ENCODE measurements around the gene SERPINA6. TPM values are rescaled to one million over a fixed set of nuclear protein-coding genes. Genes with fewer than 3 reads are reported as not detected.

The SERPINA6 gene
- total RNA-seq, 1 donor from 2014 or later, result not detected

- no peaks in the 10 kb centered on the region for H3K9me3 ChIP-seq (replicated peaks)
- H3K27ac ChIP-seq (replicated peaks), result no peak overlapping the region
- TF ChIP-seq CTCF (IDR thresholded peaks at IDR 0.05; ENCODE audit: borderline replicate concordance), result no peak
- H3K4me3 ChIP-seq, result no peak overlapping the region
- no peak for DNase-seq
- peaks cover 55% of the 10 kb centered on the region for H3K27me3 ChIP-seq (ENCODE audit: low read depth)
- intact Hi-C loops (cut with micrococcal nuclease), result no loop called here
- no peaks in the 10 kb centered on the region for H3K36me3 ChIP-seq
- no peaks in the 10 kb centered on the region for H3K4me1 ChIP-seq
Measured at GRCh38 chr14:94290197-94290596, 32.9 kb downstream of the SERPINA6 start.

GRCh38 chr14:94288610-94289465 is 34.3 kb downstream of the SERPINA6 start:
- no peak for TF ChIP-seq CTCF (IDR thresholded peaks at IDR 0.05; ENCODE audit: borderline replicate concordance)
- DNase-seq, result no peak
- intact Hi-C loops (cut with micrococcal nuclease), result no loop called here

DNA sequence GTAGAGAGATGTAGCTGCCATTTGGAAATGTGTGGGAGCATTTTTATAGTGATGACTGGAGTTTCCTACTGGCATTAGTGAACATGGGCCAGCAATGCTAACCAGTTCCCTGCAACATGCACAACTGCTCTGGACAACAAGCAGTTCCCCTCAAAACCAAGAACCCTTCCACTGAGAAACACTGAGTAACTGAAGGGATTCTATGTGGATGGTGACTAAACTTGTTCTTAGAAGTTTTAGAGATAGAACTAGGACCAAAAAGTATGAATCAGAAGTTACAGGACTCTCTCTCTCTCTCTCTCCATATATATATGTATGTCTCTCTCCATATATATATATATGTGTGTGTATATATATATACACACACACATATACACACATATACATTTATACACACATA is 38.0 kb downstream of the SERPINA6 start:
- H3K9me3 ChIP-seq (replicated peaks), result no peaks in the 10 kb centered on the region
- peaks cover 37% of the 10 kb centered on the region for H3K27me3 ChIP-seq (ENCODE audit: low read depth)
- no peaks in the 10 kb centered on the region for H3K4me1 ChIP-seq
- no peak overlapping the region for H3K27ac ChIP-seq (replicated peaks)
- intact Hi-C loops (cut with micrococcal nuclease), result no loop called here
- DNase-seq, result no peak
- no peaks in the 10 kb centered on the region for H3K36me3 ChIP-seq
- H3K4me3 ChIP-seq, result no peak overlapping the region
- TF ChIP-seq CTCF (IDR thresholded peaks at IDR 0.05; ENCODE audit: borderline replicate concordance), result no peak

More at GRCh38 chr14:94288610-94289465, 34.3 kb downstream of the SERPINA6 start:
- no peak overlapping the region for H3K4me3 ChIP-seq
- H3K9me3 ChIP-seq (replicated peaks), result no peaks in the 10 kb centered on the region
- H3K27me3 ChIP-seq (ENCODE audit: low read depth), result peaks cover 60% of the 10 kb centered on the region
- H3K4me1 ChIP-seq, result no peaks in the 10 kb centered on the region
- no peaks in the 10 kb centered on the region for H3K36me3 ChIP-seq
- no peak overlapping the region for H3K27ac ChIP-seq (replicated peaks)

DNA sequence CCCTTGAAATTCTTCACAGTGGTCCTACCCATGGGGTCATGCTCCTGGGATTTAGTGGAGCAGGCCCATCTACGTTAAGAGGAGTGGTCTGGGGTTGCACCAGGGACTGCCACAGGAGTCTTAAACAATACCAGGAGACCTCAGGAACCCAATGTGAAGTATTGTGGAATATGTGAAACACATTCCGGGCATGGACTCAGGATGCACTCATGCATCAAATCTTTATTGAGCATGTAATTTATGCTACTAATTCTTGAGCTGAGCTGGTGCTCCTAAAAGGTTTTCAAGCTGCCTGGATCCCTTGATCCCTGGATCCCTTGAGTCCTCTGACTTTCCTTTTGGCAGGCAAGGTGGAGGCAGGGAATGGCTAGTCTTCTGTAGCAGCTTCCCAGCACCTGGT is 38.9 kb downstream of the SERPINA6 start:
- TF ChIP-seq CTCF (IDR thresholded peaks at IDR 0.05; ENCODE audit: borderline replicate concordance), result no peak
- Histone ChIP-seq H3K27me3 (ENCODE audit: low read depth) (peaks cover 36% of the 10 kb centered on the region), H3K4me3 (no peak overlapping the region), H3K36me3 (no peaks in the 10 kb centered on the region), H3K27ac (replicated peaks) (no peak overlapping the region), H3K9me3 (replicated peaks) (no peaks in the 10 kb centered on the region), H3K4me1 (no peaks in the 10 kb centered on the region)
- no peak for DNase-seq
- intact Hi-C loops (cut with micrococcal nuclease), result no loop called here

DNA sequence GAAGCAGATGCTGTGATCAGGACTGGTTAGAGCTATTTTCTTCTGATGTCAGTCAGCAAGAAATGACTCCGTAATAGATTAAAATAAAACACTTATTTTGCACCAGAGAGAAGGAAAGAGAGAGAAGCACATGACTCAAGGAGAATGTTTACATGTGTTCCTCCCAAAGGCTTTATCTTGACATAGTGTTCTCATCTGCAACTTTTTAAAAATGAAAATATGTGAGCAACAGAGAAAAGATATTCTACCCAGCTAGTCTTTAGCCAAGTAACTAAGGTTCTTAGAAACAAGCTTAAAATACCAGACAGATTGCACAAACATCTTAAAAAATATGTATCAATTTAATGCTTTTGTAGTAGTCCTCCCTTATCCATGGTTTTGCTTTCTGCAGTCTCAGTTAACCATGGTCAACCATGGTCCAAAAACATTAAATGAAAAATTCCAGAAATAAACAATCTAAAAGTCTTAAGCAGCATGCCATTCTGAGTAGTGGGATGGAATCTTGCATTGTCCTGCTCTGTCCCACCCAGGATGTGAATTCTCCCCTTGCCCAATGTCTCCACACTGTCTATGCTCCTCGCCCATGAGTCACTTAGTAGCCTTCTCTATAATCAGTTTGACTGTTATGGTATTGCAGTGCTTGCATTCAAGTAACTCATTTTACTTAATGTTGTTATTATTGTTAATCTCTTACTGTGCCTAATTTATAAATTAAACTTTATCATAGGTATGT is 40.0 kb downstream of the SERPINA6 start:
- Histone ChIP-seq H3K4me1 (no peaks in the 10 kb centered on the region), H3K9me3 (replicated peaks) (no peaks in the 10 kb centered on the region), H3K27me3 (ENCODE audit: low read depth) (peaks cover 47% of the 10 kb centered on the region), H3K27ac (replicated peaks) (no peak overlapping the region), H3K4me3 (no peak overlapping the region), H3K36me3 (no peaks in the 10 kb centered on the region)
- no peak for DNase-seq
- intact Hi-C loops (cut with micrococcal nuclease), result no loop called here
- TF ChIP-seq CTCF (IDR thresholded peaks at IDR 0.05; ENCODE audit: borderline replicate concordance), result no peak
